Measurements from ENCODE around the gene PKD2L1. TPM values are rescaled to one million over a fixed set of nuclear protein-coding genes. Genes with fewer than 3 reads are reported as not detected.

Gene PKD2L1
- polyA plus RNA-seq, 1 donor from 2014 or later, result not detected

- Histone ChIP-seq H3K4me2 (ENCODE audit: low read length) (no peak overlapping the region), H3F3A (ENCODE audit: insufficient read depth, low read length, poor library complexity, severe bottlenecking) (no peaks in the 10 kb centered on the region), H3K9me3 (ENCODE audit: low read length) (no peaks in the 10 kb centered on the region), H3K36me3 (ENCODE audit: insufficient read depth, low read length) (no peaks in the 10 kb centered on the region), H2AFZ (ENCODE audit: low read depth, low read length) (no peak overlapping the region), H3K79me2 (replicated peaks; ENCODE audit: insufficient read depth, low read length) (no peaks in the 10 kb centered on the region), H3K4me3 (ENCODE audit: low read length) (no peak overlapping the region), H3K9me2 (ENCODE audit: insufficient read depth, low read length) (no peaks in the 10 kb centered on the region), H3K9ac (ENCODE audit: low read length) (no peak overlapping the region), H4K20me1 (ENCODE audit: insufficient read depth) (no peaks in the 10 kb centered on the region), H3K27me3 (ENCODE audit: insufficient read depth, low read depth, low read length) (no peaks in the 10 kb centered on the region), H3K27ac (ENCODE audit: low read length) (no peak overlapping the region)
- TF ChIP-seq RAD21 (conservative IDR thresholded peaks at IDR 0.05) (no peak), CTCF (IDR thresholded peaks at IDR 0.05; ENCODE audit: poor library complexity, severe bottlenecking) (no peak), MXI1 (conservative IDR thresholded peaks at IDR 0.05; ENCODE audit: poor library complexity, severe bottlenecking) (no peak), EZH2 (IDR thresholded peaks at IDR 0.05; ENCODE audit: borderline replicate concordance, insufficient read depth, low read length, poor library complexity, severe bottlenecking) (no peak), TAF1 (IDR thresholded peaks at IDR 0.05; ENCODE audit: low read depth) (no peak), POLR2AphosphoS5 (IDR thresholded peaks at IDR 0.05) (no peak), SMC3 (conservative IDR thresholded peaks at IDR 0.05; ENCODE audit: poor library complexity) (no peak), REST (IDR thresholded peaks at IDR 0.05; ENCODE audit: borderline replicate concordance) (no peak), EP300 (conservative IDR thresholded peaks at IDR 0.05; ENCODE audit: poor library complexity, severe bottlenecking) (no peak)
Measured at GRCh38 chr10:100360234-100360633, 30.2 kb upstream of the PKD2L1 start.

- no peaks in the 10 kb centered on the region for H3K27me3 ChIP-seq (ENCODE audit: insufficient read depth, low read depth, low read length)
- no peaks in the 10 kb centered on the region for H3K9me2 ChIP-seq (ENCODE audit: insufficient read depth, low read length)
- no peak for TF ChIP-seq CTCF (IDR thresholded peaks at IDR 0.05; ENCODE audit: poor library complexity, severe bottlenecking)
- TF ChIP-seq EZH2 (IDR thresholded peaks at IDR 0.05; ENCODE audit: borderline replicate concordance, insufficient read depth, low read length, poor library complexity, severe bottlenecking), result no peak
- no peak for TF ChIP-seq REST (IDR thresholded peaks at IDR 0.05; ENCODE audit: borderline replicate concordance)
- TF ChIP-seq RAD21 (conservative IDR thresholded peaks at IDR 0.05), result no peak
- TF ChIP-seq POLR2AphosphoS5 (IDR thresholded peaks at IDR 0.05), result no peak
- TF ChIP-seq TAF1 (IDR thresholded peaks at IDR 0.05; ENCODE audit: low read depth), result no peak
- TF ChIP-seq MXI1 (conservative IDR thresholded peaks at IDR 0.05; ENCODE audit: poor library complexity, severe bottlenecking), result no peak
- TF ChIP-seq EP300 (conservative IDR thresholded peaks at IDR 0.05; ENCODE audit: poor library complexity, severe bottlenecking), result no peak
- no peak for TF ChIP-seq SMC3 (conservative IDR thresholded peaks at IDR 0.05; ENCODE audit: poor library complexity)
- no peaks in the 10 kb centered on the region for H4K20me1 ChIP-seq (ENCODE audit: insufficient read depth)
- no peak overlapping the region for H3K27ac ChIP-seq (ENCODE audit: low read length)
- H3K36me3 ChIP-seq (ENCODE audit: insufficient read depth, low read length), result no peaks in the 10 kb centered on the region
- H3K9ac ChIP-seq (ENCODE audit: low read length), result no peak overlapping the region
- H3K79me2 ChIP-seq (replicated peaks; ENCODE audit: insufficient read depth, low read length), result no peaks in the 10 kb centered on the region
- no peak overlapping the region for H3K4me2 ChIP-seq (ENCODE audit: low read length)
- H3K9me3 ChIP-seq (ENCODE audit: low read length), result no peaks in the 10 kb centered on the region
- H3F3A ChIP-seq (ENCODE audit: insufficient read depth, low read length, poor library complexity, severe bottlenecking), result no peaks in the 10 kb centered on the region
- H2AFZ ChIP-seq (ENCODE audit: low read depth, low read length), result no peak overlapping the region
- H3K4me3 ChIP-seq (ENCODE audit: low read length), result no peak overlapping the region
Measured at GRCh38 chr10:100359529-100360150, 29.6 kb upstream of the PKD2L1 start.
